Nephron progenitor cell (in vitro differentiated cells): ENCODE results near the gene NT5DC2.
A peak's percentile ranks its signal among the peaks of the same experiment; 100 is the strongest.

ENCODE experiments used
- DNase-seq: peaks from one replicate; pipeline ENCODE4 v3.0.0; 2021
- H3K27ac Mint-ChIP-seq: 2 replicates; pipeline ENCODE4 v1.8.0; 2021; ENCODE audit warnings: mild to moderate bottlenecking, moderate library complexity, mixed read lengths
- H3K27me3 Mint-ChIP-seq: 2 replicates; pipeline ENCODE4 v1.8.0; 2021; ENCODE audit warnings: mild to moderate bottlenecking, low read depth, mixed read lengths; ENCODE audit not compliant: poor library complexity
- H3K36me3 Mint-ChIP-seq: 2 replicates; pipeline ENCODE4 v1.8.0; 2021; ENCODE audit warnings: low read depth, mixed read lengths
- H3K4me1 Mint-ChIP-seq: 2 replicates; pipeline ENCODE4 v1.8.0; 2021; ENCODE audit warnings: mixed read lengths
- H3K4me3 Mint-ChIP-seq: 2 replicates; pipeline ENCODE4 v1.8.0; 2021; ENCODE audit warnings: mild to moderate bottlenecking, moderate library complexity, mixed read lengths
- H3K9me3 Mint-ChIP-seq: 2 replicates; pipeline ENCODE4 v1.8.0; 2021; ENCODE audit warnings: mild to moderate bottlenecking, moderate library complexity, mixed read lengths
- TF ChIP-seq, protein P1 (sequence below): fragments of 200-600 bp; sonication (generic); IDR thresholded peaks from 2 replicates; pipeline ENCODE4 v1.5.0; 2021; ENCODE audit warnings: antibody characterized with exemption

Gene NT5DC2

DNA sequence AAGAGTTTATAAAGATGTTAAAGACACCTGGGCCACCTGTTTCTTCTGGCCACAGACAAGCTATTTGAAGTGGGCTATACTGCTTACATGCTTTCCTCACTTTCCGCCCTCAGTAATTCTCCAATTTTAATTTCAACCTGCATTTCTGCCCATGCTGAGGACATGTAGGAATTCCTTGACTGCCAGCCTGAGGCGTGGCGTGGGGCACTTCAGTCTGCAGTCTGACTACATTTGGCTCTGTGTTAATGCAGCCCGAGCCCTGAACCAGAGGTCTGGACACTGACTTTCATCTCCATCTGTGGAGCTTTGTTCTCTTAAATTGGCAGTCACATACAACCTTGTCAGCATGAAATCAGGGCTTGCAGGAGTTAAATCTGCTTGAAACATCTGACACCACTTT lies 11.3 kb upstream of the NT5DC2 start:
- TF ChIP-seq, protein P1, sequence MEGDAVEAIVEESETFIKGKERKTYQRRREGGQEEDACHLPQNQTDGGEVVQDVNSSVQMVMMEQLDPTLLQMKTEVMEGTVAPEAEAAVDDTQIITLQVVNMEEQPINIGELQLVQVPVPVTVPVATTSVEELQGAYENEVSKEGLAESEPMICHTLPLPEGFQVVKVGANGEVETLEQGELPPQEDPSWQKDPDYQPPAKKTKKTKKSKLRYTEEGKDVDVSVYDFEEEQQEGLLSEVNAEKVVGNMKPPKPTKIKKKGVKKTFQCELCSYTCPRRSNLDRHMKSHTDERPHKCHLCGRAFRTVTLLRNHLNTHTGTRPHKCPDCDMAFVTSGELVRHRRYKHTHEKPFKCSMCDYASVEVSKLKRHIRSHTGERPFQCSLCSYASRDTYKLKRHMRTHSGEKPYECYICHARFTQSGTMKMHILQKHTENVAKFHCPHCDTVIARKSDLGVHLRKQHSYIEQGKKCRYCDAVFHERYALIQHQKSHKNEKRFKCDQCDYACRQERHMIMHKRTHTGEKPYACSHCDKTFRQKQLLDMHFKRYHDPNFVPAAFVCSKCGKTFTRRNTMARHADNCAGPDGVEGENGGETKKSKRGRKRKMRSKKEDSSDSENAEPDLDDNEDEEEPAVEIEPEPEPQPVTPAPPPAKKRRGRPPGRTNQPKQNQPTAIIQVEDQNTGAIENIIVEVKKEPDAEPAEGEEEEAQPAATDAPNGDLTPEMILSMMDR, result no peak
- H3K4me3 Mint-ChIP-seq, result no peak overlapping the region
- H3K27ac Mint-ChIP-seq, result peak overlapping the region; percentile 92
- no peaks in the 10 kb centered on the region for H3K9me3 Mint-ChIP-seq
- peaks cover 4% of the 10 kb centered on the region for H3K4me1 Mint-ChIP-seq
- H3K36me3 Mint-ChIP-seq, result peaks cover 40% of the 10 kb centered on the region
- no peaks in the 10 kb centered on the region for H3K27me3 Mint-ChIP-seq
- DNase-seq, result no peak

DNA sequence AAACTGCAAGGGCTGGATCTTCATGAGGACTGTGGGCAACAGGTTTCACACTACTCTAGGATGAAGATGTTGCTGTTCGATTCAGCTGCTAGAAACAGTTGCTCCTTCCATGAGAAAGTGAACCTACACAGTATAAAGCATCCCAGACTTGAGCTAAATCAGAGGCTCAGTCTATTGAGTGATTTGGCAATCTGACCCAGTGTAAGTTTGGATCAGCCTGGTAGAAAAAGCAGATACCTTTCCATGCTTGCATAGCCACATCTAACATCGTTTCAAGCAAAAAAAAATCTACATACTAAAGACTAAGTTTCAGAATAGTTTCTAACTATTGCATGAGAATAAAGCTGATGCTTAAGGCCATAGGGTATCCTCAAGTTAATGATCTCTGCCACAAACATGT lies 7.4 kb upstream of the NT5DC2 start:
- H3K9me3 Mint-ChIP-seq, result no peaks in the 10 kb centered on the region
- H3K36me3 Mint-ChIP-seq, result peaks cover 42% of the 10 kb centered on the region
- no peaks in the 10 kb centered on the region for H3K27me3 Mint-ChIP-seq
- peaks cover 38% of the 10 kb centered on the region for H3K4me1 Mint-ChIP-seq
- TF ChIP-seq, protein P1, result no peak
- no peak overlapping the region for H3K4me3 Mint-ChIP-seq
- no peak overlapping the region for H3K27ac Mint-ChIP-seq
- no peak for DNase-seq

DNA sequence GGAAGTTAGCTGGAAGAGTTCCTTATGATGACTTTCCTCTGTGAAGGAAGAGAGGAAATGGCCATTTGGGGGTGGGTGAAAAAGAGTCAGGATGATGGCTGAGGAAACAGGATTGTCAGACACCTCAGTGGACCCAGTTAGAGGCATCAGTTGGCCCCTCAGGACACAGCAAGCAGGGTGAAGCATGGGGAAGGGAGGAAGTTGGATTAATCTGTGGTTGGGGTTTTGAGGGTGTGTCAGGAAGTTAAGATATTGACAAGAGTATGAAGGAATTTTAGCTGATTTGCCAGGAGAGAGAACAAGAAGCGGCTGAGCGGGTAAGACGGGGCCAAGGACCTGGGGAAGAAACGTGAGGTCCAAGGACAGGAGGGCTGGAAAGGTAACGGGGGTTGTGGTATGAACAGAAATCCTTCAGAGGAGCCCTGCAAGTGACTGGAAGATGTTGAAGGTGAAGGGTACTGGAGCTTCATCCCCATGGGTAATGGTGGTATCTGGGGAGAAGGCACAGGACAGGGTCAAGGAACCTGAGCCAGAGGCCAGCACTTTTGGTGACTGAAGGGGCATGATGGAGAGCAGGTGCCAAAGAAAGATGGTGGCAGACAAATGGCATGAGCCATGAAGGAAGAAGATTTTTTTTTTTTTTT lies 5.5 kb upstream of the NT5DC2 start:
- peaks cover 52% of the 10 kb centered on the region for H3K4me1 Mint-ChIP-seq
- TF ChIP-seq, protein P1, result no peak
- H3K36me3 Mint-ChIP-seq, result peaks cover 35% of the 10 kb centered on the region
- peak overlapping the region; percentile 16 for H3K4me3 Mint-ChIP-seq
- H3K27ac Mint-ChIP-seq, result peak overlapping the region; percentile 34
- no peak for DNase-seq
- H3K9me3 Mint-ChIP-seq, result no peaks in the 10 kb centered on the region
- no peaks in the 10 kb centered on the region for H3K27me3 Mint-ChIP-seq

DNA sequence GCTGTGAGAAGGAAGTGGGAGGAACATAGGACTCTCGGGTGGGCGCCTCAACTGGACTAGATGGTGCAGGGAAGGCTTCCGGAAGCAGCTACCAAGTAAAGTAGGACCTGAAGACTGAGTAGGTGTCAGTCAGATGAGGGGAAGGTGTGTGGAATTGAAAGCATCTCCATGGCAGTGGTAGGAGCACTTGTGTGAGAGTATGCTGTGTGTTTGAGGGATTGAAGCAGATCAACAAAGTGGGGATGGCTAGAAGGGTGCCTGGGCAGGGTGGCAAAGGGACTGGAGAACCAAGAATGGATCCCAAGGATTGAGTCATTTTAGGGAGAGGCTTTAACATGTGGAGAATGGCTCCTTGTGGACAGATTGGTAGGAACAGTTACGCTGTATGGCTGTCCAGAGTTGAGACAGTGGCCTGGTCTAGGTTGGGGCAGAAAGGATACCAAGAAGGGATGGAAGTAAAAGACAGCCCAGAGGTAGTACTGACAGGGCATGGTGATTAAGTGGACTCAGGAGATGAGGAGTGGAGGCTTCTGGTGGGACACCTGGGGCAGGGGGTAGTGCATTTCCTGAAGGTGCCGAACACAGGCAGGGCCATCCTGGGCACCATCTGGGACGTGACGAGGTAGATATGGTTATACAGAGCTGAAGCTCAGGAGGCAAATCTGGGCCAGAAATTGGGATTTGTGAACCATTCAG lies 4.2 kb upstream of the NT5DC2 start:
- no peak for DNase-seq
- Mint-ChIP-seq H3K36me3 (peaks cover 29% of the 10 kb centered on the region), H3K9me3 (no peaks in the 10 kb centered on the region), H3K4me3 (peak overlapping the region; percentile 99), H3K27ac (no peak overlapping the region), H3K27me3 (no peaks in the 10 kb centered on the region), H3K4me1 (peaks cover 52% of the 10 kb centered on the region)
- TF ChIP-seq, protein P1, result no peak

DNA sequence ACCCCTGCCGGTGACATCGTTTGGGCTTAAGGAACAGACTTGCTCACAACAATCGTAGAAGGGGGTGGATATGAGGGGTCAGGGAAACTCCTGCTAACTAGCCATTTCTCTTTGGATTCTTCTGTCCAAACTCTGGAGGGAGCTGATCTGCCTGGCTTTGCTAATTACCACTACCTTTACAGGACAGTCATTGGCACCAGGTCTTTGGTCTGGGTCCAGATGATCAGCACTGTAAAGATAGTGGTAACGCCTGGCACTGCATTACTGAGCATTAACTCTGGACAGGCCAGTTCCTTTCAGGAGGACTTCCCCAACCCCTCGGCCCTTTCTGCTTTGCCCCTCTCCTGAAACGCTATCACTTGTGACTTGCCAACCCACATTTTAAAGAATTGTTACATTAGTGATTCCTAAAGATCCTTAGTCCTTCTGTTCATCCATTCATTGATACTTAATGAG lies 3.5 kb upstream of the NT5DC2 start:
- H3K4me3 Mint-ChIP-seq, result peak overlapping the region; percentile 99
- H3K27me3 Mint-ChIP-seq, result no peaks in the 10 kb centered on the region
- TF ChIP-seq, protein P1, result no peak
- peaks cover 57% of the 10 kb centered on the region for H3K4me1 Mint-ChIP-seq
- peaks cover 29% of the 10 kb centered on the region for H3K36me3 Mint-ChIP-seq
- no peaks in the 10 kb centered on the region for H3K9me3 Mint-ChIP-seq
- DNase-seq, result no peak
- H3K27ac Mint-ChIP-seq, result peak overlapping the region; percentile 100
